ENCODE data around the gene PDCD10. TPM values are rescaled to one million over a fixed set of nuclear protein-coding genes. Genes with fewer than 3 reads are reported as not detected.

Gene PDCD10
- total RNA-seq, 4 donors from 2014 or later: 53.9 to 99.9 (median 78.8) TPM

- DNase-seq: no peak
- H3K36me3 ChIP-seq: no peaks in the 10 kb centered on the region
- peaks cover 0 to 10% (median 0%) of the 10 kb centered on the region in 4 donors for H3K4me1 ChIP-seq
- TF ChIP-seq CTCF (IDR thresholded peaks at IDR 0.05) (no peak), POLR2A (IDR thresholded peaks at IDR 0.05) (no peak)
- H3K4me3 ChIP-seq: no peak overlapping the region
- H3K9me3 ChIP-seq: no peaks in the 10 kb centered on the region
- no peak overlapping the region for H3K27ac ChIP-seq
- no peaks in the 10 kb centered on the region for H3K27me3 ChIP-seq
Measured at GRCh38 chr3:167728632-167729323, 5.9 kb downstream of the PDCD10 start.

- no peaks in the 10 kb centered on the region for H3K27me3 ChIP-seq
- no peak for TF ChIP-seq CTCF (IDR thresholded peaks at IDR 0.05)
- TF ChIP-seq POLR2A (IDR thresholded peaks at IDR 0.05): no peak
- DNase-seq: no peak
- no peak overlapping the region for H3K4me3 ChIP-seq
- H3K9me3 ChIP-seq: no peaks in the 10 kb centered on the region
- H3K36me3 ChIP-seq: no peaks in the 10 kb centered on the region
- peaks cover 0 to 5% (median 0%) of the 10 kb centered on the region in 4 donors for H3K4me1 ChIP-seq
- no peak overlapping the region for H3K27ac ChIP-seq
Measured at GRCh38 chr3:167728176-167728575, 6.5 kb downstream of the PDCD10 start.

GRCh38 chr3:167723872-167724271 lies 10.8 kb downstream of the PDCD10 start:
- H3K27ac ChIP-seq: no peak overlapping the region
- H3K36me3 ChIP-seq: peaks cover 0 to 11% (median 0%) of the 10 kb centered on the region in 3 donors
- no peaks in the 10 kb centered on the region for H3K9me3 ChIP-seq
- peaks cover 0 to 11% (median 0%) of the 10 kb centered on the region in 4 donors for H3K4me1 ChIP-seq
- H3K4me3 ChIP-seq: no peak overlapping the region
- no peak for DNase-seq
- no peaks in the 10 kb centered on the region for H3K27me3 ChIP-seq
- TF ChIP-seq POLR2A (IDR thresholded peaks at IDR 0.05) (no peak), CTCF (IDR thresholded peaks at IDR 0.05) (no peak)

- no peaks in the 10 kb centered on the region for H3K27me3 ChIP-seq
- TF ChIP-seq POLR2A (IDR thresholded peaks at IDR 0.05) (no peak), CTCF (IDR thresholded peaks at IDR 0.05) (no peak)
- H3K4me1 ChIP-seq: peaks cover 0 to 11% (median 0%) of the 10 kb centered on the region in 4 donors
- DNase-seq: no peak
- H3K9me3 ChIP-seq: no peaks in the 10 kb centered on the region
- no peak overlapping the region for H3K27ac ChIP-seq
- no peak overlapping the region for H3K4me3 ChIP-seq
- peaks cover 0 to 19% (median 0%) of the 10 kb centered on the region in 3 donors for H3K36me3 ChIP-seq
Measured at GRCh38 chr3:167723025-167723512, 11.6 kb downstream of the PDCD10 start.

- no peaks in the 10 kb centered on the region for H3K27me3 ChIP-seq
- H3K4me1 ChIP-seq: peaks cover 0 to 13% (median 0%) of the 10 kb centered on the region in 4 donors
- H3K27ac ChIP-seq: no peak overlapping the region
- H3K9me3 ChIP-seq: no peaks in the 10 kb centered on the region
- no peak overlapping the region for H3K4me3 ChIP-seq
- TF ChIP-seq CTCF (IDR thresholded peaks at IDR 0.05) (no peak), POLR2A (IDR thresholded peaks at IDR 0.05) (no peak)
- peaks cover 0 to 23% (median 0%) of the 10 kb centered on the region in 3 donors for H3K36me3 ChIP-seq
- no peak for DNase-seq
Measured at GRCh38 chr3:167718582-167718981, 16.1 kb downstream of the PDCD10 start.

Data from Peyer's patch (tissue), 4 donors.